ENCODE data around the gene ERG.

Gene ERG

GRCh38 chr21:38388647-38389353 lies 109.5 kb downstream of the ERG start:
- no peak for DNase-seq (ENCODE audit: low spot score)

- DNase-seq (ENCODE audit: low spot score), result no peak
These were observed 110.1 kb downstream of the ERG start for GRCh38 chr21:38388203-38388602.

- DNase-seq (ENCODE audit: low spot score), result no peak
These were observed 111.3 kb downstream of the ERG start for GRCh38 chr21:38386967-38387366.

- DNase-seq (ENCODE audit: low spot score), result no peak
These were observed 112.7 kb downstream of the ERG start for GRCh38 chr21:38385427-38386175.

GRCh38 chr21:38384675-38385426 lies 113.4 kb downstream of the ERG start:
- DNase-seq (ENCODE audit: low spot score), result peak; percentile 24

- no peak for DNase-seq (ENCODE audit: low spot score)
These were observed 114.1 kb downstream of the ERG start for GRCh38 chr21:38384238-38384560.

GRCh38 chr21:38383411-38384237 lies 114.7 kb downstream of the ERG start:
- DNase-seq (ENCODE audit: low spot score), result no peak

- DNase-seq (ENCODE audit: low spot score), result no peak
These were observed 117.7 kb downstream of the ERG start for GRCh38 chr21:38380481-38381137.

- DNase-seq (ENCODE audit: low spot score), result no peak
These were observed 119.1 kb downstream of the ERG start for GRCh38 chr21:38379147-38379546.

- no peak for DNase-seq (ENCODE audit: low spot score)
These were observed 120.8 kb downstream of the ERG start for GRCh38 chr21:38377165-38378088.

- DNase-seq (ENCODE audit: low spot score), result no peak
These were observed 121.6 kb downstream of the ERG start for GRCh38 chr21:38376693-38377092.

- no peak for DNase-seq (ENCODE audit: low spot score)
These were observed 122.0 kb downstream of the ERG start for GRCh38 chr21:38376235-38376634.

GRCh38 chr21:38367646-38368045 lies 130.6 kb downstream of the ERG start:
- DNase-seq (ENCODE audit: low spot score), result no peak

- no peak for DNase-seq (ENCODE audit: low spot score)
These were observed 132.8 kb downstream of the ERG start for GRCh38 chr21:38365521-38365920.

- DNase-seq (ENCODE audit: low spot score), result no peak
These were observed 134.6 kb downstream of the ERG start for GRCh38 chr21:38363693-38364092.

GRCh38 chr21:38361324-38361723 lies 137.0 kb downstream of the ERG start:
- no peak for DNase-seq (ENCODE audit: low spot score)

GRCh38 chr21:38359835-38360234 lies 138.4 kb downstream of the ERG start:
- DNase-seq (ENCODE audit: low spot score), result no peak

- no peak for DNase-seq (ENCODE audit: low spot score)
These were observed 139.2 kb downstream of the ERG start for GRCh38 chr21:38359090-38359489.

GRCh38 chr21:38358666-38359065 lies 139.6 kb downstream of the ERG start:
- DNase-seq (ENCODE audit: low spot score), result no peak

- no peak for DNase-seq (ENCODE audit: low spot score)
These were observed 140.2 kb downstream of the ERG start for GRCh38 chr21:38358098-38358497.

Data from globus pallidus (tissue), 1 donor.